ENCODE measurements around the gene GIMAP1. TPM values are rescaled to one million over a fixed set of nuclear protein-coding genes. Genes with fewer than 3 reads are reported as not detected.

GIMAP1 gene
- polyA plus RNA-seq, 1 of the 3 experiments (the other 2 are of a cell fraction): not detected

DNA sequence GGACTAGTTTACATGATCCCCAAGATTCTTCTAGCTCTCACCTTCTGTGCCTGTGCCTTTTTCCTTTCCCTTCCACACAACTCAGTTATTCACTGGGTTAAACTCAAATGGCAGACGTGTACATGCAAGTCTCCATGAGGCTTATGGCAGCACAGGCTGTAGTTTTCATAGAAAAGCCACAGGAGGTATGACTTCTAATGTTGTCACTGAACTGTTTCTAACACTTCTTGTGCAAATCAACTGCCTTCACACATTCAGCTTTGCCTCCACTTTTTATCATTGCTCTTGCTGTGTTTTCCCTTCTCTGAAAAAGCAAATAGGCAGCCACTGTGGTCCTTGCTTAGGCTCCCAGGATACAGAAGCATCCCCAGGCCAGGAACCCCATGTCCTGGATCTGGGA is 15.5 kb downstream of the GIMAP1 start:
- no peak overlapping the region for H3K27ac ChIP-seq (ENCODE audit: low read depth in 2 of 2, low read length in 1 of 2)
- H2AFZ ChIP-seq (ENCODE audit: low read depth): no peak overlapping the region
- H3F3A ChIP-seq (replicated peaks; ENCODE audit: insufficient read depth): no peaks in the 10 kb centered on the region
- no peaks in the 10 kb centered on the region for H3K9me2 ChIP-seq
- ChIA-PET CTCF (interaction anchor here (1.0 to 1.5 kb wide), 3 partner anchors 42 to 166 kb away, joined by 3 to 4 read pairs (median 3); no protein-coding TSS in a partner anchor), POLR2A (no interaction called here)
- H3K27me3 ChIP-seq (ENCODE audit: insufficient read depth): no peaks in the 10 kb centered on the region; the same call in 1 of the 2 replicates
- no peaks in the 10 kb centered on the region for H3K79me2 ChIP-seq (ENCODE audit: insufficient read depth)
- no peak for DNase-seq
- no peaks in the 10 kb centered on the region for H3K4me1 ChIP-seq (ENCODE audit: control insufficient read depth in 1 of 2, insufficient read depth in 2 of 2, low read depth in 1 of 2, low read length in 1 of 2)
- H3K36me3 ChIP-seq (replicated peaks in 1 of 2; ENCODE audit: control insufficient read depth in 1 of 2, insufficient read depth in 2 of 2, low read length in 1 of 2): no peaks in the 10 kb centered on the region
- H3K9me3 ChIP-seq: no peaks in the 10 kb centered on the region; the same call in 1 of the 2 replicates
- TF ChIP-seq MXI1 (IDR thresholded peaks at IDR 0.05; ENCODE audit: low read depth, low read length) (no peak), YY1 (IDR thresholded peaks at IDR 0.05; ENCODE audit: low read depth) (no peak), GABPA (IDR thresholded peaks at IDR 0.05; ENCODE audit: low read depth) (no peak), TAF1 (IDR thresholded peaks at IDR 0.05; ENCODE audit: borderline replicate concordance, low read depth, low read length) (no peak), FOXJ3 (CRISPR knock-in tag; IDR thresholded peaks at IDR 0.05) (no peak), GATA2 (CRISPR knock-in tag; IDR thresholded peaks at IDR 0.05) (no peak), POLR2AphosphoS5 (IDR thresholded peaks at IDR 0.05; ENCODE audit: low read depth, low read length) (no peak), EP300 (IDR thresholded peaks at IDR 0.05; ENCODE audit: borderline replicate concordance in 1 of 2, low read depth in 1 of 2, low read length in 1 of 2) (no peak), MEF2A (IDR thresholded peaks at IDR 0.05; ENCODE audit: borderline replicate concordance, low read depth) (no peak), SIN3A (IDR thresholded peaks at IDR 0.05; ENCODE audit: borderline replicate concordance, low read depth, low read length) (no peak)
- TF ChIP-seq, protein P1, sequence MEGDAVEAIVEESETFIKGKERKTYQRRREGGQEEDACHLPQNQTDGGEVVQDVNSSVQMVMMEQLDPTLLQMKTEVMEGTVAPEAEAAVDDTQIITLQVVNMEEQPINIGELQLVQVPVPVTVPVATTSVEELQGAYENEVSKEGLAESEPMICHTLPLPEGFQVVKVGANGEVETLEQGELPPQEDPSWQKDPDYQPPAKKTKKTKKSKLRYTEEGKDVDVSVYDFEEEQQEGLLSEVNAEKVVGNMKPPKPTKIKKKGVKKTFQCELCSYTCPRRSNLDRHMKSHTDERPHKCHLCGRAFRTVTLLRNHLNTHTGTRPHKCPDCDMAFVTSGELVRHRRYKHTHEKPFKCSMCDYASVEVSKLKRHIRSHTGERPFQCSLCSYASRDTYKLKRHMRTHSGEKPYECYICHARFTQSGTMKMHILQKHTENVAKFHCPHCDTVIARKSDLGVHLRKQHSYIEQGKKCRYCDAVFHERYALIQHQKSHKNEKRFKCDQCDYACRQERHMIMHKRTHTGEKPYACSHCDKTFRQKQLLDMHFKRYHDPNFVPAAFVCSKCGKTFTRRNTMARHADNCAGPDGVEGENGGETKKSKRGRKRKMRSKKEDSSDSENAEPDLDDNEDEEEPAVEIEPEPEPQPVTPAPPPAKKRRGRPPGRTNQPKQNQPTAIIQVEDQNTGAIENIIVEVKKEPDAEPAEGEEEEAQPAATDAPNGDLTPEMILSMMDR (IDR thresholded peaks at IDR 0.05): no peak
- TF ChIP-seq, protein P2, sequence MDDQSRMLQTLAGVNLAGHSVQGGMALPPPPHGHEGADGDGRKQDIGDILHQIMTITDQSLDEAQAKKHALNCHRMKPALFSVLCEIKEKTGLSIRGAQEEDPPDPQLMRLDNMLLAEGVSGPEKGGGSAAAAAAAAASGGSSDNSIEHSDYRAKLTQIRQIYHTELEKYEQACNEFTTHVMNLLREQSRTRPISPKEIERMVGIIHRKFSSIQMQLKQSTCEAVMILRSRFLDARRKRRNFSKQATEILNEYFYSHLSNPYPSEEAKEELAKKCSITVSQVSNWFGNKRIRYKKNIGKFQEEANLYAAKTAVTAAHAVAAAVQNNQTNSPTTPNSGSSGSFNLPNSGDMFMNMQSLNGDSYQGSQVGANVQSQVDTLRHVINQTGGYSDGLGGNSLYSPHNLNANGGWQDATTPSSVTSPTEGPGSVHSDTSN (IDR thresholded peaks at IDR 0.05): no peak
- H4K20me1 ChIP-seq (ENCODE audit: insufficient read depth): no peaks in the 10 kb centered on the region
- H3K4me3 ChIP-seq (ENCODE audit: low read depth in 2 of 2, low read length in 1 of 2): no peak overlapping the region
- 4% methylated on average over 1 of the region's 1 CpG for WGBS (ENCODE audit: low lambda C conversion rate)
- H3K4me2 ChIP-seq: no peak overlapping the region
- H3K9ac ChIP-seq: no peak overlapping the region

DNA sequence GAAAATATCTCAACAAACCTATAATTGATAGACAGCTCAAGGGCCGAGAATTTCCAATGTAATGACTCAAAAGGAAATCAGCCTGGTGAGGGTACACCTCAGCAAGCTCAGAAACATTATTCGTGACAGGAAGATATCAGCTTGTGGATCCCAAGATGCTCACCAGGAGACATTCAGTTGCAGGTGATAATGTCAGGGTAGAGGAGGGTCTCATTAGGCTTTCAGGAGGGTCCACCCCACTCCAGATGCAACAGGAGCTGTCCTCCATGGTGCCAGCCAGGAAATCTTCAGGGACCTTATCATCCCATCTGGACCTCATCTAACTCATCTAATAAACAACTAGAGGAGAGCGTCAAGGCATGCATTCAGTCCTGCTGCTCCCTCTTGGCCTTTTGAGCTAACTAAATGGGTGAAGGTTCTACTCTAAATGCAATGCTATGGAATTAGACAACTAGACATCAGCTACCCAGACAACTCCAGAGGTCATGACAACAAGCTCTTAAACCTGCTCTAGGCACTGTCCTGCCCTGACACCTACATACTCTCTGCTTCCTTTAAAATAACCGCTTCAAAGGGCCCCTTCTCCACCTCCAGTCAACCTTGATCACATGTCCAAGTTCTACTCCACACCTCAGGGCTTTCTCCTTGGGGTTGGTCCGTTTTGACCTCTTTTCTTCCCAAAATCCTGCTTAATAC is 16.5 kb downstream of the GIMAP1 start:
- H3K27me3 ChIP-seq (ENCODE audit: insufficient read depth): no peaks in the 10 kb centered on the region; the same call in 1 of the 2 replicates
- H2AFZ ChIP-seq (ENCODE audit: low read depth): no peak overlapping the region
- H4K20me1 ChIP-seq (ENCODE audit: insufficient read depth): no peaks in the 10 kb centered on the region
- ChIA-PET CTCF (interaction anchor here (0.7 to 1.1 kb wide), 3 partner anchors 11 to 284 kb away, joined by 3 to 4 read pairs (median 4); no protein-coding TSS in a partner anchor), POLR2A (no interaction called here)
- no peak overlapping the region for H3K9ac ChIP-seq
- H3K9me3 ChIP-seq: no peaks in the 10 kb centered on the region; the same call in 1 of the 2 replicates
- WGBS (ENCODE audit: low lambda C conversion rate): 5% methylated on average over 5 of the region's 5 CpGs
- DNase-seq: no peak
- no peak overlapping the region for H3K4me3 ChIP-seq (ENCODE audit: low read depth in 2 of 2, low read length in 1 of 2)
- peaks cover 0 to 2% of the 10 kb centered on the region in 2 experiments; a peak in 1 of 4 replicates for H3K4me1 ChIP-seq (ENCODE audit: control insufficient read depth in 1 of 2, insufficient read depth in 2 of 2, low read depth in 1 of 2, low read length in 1 of 2)
- H3K79me2 ChIP-seq (ENCODE audit: insufficient read depth): no peaks in the 10 kb centered on the region
- H3K27ac ChIP-seq (ENCODE audit: low read depth in 2 of 2, low read length in 1 of 2): no peak overlapping the region
- H3K4me2 ChIP-seq: no peak overlapping the region
- no peaks in the 10 kb centered on the region for H3F3A ChIP-seq (replicated peaks; ENCODE audit: insufficient read depth)
- no peaks in the 10 kb centered on the region for H3K9me2 ChIP-seq
- H3K36me3 ChIP-seq (replicated peaks in 1 of 2; ENCODE audit: control insufficient read depth in 1 of 2, insufficient read depth in 2 of 2, low read length in 1 of 2): no peaks in the 10 kb centered on the region
- TF ChIP-seq, protein P3, sequence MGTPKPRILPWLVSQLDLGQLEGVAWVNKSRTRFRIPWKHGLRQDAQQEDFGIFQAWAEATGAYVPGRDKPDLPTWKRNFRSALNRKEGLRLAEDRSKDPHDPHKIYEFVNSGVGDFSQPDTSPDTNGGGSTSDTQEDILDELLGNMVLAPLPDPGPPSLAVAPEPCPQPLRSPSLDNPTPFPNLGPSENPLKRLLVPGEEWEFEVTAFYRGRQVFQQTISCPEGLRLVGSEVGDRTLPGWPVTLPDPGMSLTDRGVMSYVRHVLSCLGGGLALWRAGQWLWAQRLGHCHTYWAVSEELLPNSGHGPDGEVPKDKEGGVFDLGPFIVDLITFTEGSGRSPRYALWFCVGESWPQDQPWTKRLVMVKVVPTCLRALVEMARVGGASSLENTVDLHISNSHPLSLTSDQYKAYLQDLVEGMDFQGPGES (IDR thresholded peaks at IDR 0.05; ENCODE audit: low read depth, low read length): no peak
- no peak for TF ChIP-seq FOXM1 (IDR thresholded peaks at IDR 0.05; ENCODE audit: low read depth)
- TF ChIP-seq YY1 (IDR thresholded peaks at IDR 0.05; ENCODE audit: low read depth): no peak
- TF ChIP-seq, protein P4, sequence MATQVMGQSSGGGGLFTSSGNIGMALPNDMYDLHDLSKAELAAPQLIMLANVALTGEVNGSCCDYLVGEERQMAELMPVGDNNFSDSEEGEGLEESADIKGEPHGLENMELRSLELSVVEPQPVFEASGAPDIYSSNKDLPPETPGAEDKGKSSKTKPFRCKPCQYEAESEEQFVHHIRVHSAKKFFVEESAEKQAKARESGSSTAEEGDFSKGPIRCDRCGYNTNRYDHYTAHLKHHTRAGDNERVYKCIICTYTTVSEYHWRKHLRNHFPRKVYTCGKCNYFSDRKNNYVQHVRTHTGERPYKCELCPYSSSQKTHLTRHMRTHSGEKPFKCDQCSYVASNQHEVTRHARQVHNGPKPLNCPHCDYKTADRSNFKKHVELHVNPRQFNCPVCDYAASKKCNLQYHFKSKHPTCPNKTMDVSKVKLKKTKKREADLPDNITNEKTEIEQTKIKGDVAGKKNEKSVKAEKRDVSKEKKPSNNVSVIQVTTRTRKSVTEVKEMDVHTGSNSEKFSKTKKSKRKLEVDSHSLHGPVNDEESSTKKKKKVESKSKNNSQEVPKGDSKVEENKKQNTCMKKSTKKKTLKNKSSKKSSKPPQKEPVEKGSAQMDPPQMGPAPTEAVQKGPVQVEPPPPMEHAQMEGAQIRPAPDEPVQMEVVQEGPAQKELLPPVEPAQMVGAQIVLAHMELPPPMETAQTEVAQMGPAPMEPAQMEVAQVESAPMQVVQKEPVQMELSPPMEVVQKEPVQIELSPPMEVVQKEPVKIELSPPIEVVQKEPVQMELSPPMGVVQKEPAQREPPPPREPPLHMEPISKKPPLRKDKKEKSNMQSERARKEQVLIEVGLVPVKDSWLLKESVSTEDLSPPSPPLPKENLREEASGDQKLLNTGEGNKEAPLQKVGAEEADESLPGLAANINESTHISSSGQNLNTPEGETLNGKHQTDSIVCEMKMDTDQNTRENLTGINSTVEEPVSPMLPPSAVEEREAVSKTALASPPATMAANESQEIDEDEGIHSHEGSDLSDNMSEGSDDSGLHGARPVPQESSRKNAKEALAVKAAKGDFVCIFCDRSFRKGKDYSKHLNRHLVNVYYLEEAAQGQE (IDR thresholded peaks at IDR 0.05; ENCODE audit: low read depth, low read length): no peak
- TF ChIP-seq EP300 (IDR thresholded peaks at IDR 0.05; ENCODE audit: borderline replicate concordance in 1 of 2, low read depth in 1 of 2, low read length in 1 of 2): no peak
- no peak for TF ChIP-seq RCOR1 (IDR thresholded peaks at IDR 0.05; ENCODE audit: low read length)
- no peak for TF ChIP-seq ELF1 (IDR thresholded peaks at IDR 0.05)

Measured in SK-N-SH (cell line).